HG03460 (cell line): ENCODE measurements around the gene DDI2.

Source experiments
- ATAC-seq: cut with Tn5 transposase; IDR thresholded peaks from one replicate; pipeline ENCODE4 v1.9.1; 2021; ENCODE audit not compliant: unreplicated experiment

DDI2 gene

GRCh38 chr1:15605398-15606383 lies 11.6 kb upstream of the DDI2 start:
- no peak for ATAC-seq

GRCh38 chr1:15609631-15610030 lies 7.6 kb upstream of the DDI2 start:
- ATAC-seq: no peak

- ATAC-seq: no peak
Observed at GRCh38 chr1:15610167-15610566, 7.1 kb upstream of the DDI2 start.

DNA sequence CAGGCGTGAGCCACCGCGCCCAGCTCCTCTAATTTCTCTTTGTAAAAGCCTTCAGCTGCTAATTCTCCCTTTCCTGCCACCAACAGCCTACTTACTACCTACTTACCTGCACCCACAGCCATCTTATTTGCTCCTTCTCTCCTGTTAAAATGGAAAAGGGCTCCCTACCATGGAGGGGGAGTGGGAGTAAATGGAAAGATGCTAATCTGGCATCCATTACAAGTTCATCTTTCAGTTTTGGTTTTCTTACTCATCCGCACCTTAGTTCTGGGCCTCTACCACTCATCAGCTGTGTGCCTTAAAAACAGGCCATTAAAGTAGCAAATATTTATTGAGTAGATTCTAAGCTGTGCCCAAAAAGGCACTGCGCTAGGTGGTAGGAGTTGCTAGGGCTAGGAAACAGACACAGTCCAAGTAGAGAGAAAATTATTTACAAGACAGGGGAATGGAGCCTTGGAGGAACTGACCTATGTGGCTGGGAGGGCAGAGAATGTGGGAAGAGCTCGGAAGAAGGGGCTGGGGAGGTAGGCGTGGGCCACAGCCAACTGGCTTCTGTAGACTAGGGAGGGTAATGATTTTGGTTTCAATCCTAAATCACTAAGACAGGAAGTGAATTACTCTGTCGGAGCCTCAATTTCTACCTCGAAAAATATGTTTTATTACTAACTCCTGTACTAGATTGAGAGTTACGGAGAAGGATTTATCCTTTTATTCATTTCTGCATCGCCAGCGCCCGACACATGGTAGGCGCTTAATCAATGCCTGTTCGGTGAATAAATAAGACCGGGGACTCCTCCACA lies 685 bp upstream of the DDI2 start:
- ATAC-seq: peak; percentile 14

DNA sequence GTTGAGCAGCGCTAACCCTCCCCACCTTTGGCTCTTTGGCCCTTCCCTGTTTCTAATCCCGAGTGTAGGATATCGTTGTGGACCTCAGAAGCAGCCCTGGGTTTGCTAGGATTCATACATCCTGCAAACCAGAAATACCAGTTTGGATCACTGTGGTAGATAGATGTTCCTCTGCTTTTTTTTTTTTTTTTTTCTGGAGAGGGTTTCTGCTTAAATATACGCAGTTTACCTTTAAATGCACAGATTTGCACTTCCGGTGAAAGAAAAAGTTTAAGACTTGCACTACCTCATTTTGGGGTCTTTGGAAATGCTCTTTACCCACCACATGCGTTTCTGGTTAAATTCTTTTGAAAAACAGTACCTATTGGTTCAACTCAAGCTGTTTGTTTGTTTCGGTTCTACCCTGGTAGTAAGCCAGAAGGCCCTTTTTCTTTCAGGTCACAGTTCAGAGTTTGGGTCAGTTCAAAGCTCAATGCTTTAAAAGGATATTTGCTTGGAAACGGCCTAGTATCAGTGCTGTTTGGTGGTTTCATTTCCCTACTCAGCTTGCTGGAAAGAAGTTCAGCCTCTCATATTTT lies 908 bp downstream of the DDI2 start:
- ATAC-seq: no peak

DNA sequence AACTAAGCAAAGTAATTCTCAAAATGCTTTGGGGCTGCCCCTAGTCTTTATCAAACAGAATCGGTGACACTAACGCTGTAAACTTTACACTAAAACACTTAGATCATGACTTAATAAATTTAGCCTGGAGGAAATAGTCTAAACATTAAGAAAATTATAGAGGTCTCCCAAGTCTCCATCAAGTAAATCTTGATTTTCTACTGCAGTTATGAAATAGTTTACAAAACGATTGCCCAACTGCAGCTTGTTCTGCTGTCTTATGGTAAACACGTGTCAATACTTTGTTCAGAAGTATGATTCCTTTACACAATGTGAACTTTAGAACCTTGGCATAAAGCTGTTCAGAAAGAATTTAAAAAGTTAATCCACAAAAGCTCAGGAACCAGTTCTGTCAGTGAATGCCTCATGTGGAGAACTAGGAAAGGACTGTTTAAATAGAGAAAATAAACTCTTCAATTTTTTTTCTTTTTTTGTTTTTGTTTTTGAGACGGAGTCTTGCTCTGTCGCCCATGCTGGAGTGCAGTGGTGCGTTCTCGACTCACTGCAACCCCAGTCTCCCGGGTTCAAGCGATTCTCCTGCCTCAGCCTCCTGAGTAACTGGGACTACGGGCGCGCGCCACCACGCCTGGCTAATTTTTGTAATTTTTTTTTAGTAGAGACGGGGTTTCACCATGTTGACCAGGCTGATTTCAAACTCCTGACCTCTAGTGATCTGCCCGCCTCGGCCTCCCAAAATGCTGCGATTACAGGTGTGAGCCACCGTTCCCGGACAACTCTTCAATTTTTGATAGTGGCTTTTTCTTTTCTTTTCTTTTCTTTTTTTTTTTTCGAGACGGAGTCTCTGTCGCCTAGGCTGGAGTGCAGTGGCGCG lies 1.6 kb downstream of the DDI2 start:
- no peak for ATAC-seq

- no peak for ATAC-seq
Observed at GRCh38 chr1:15620155-15620545, 2.9 kb downstream of the DDI2 start.

DNA sequence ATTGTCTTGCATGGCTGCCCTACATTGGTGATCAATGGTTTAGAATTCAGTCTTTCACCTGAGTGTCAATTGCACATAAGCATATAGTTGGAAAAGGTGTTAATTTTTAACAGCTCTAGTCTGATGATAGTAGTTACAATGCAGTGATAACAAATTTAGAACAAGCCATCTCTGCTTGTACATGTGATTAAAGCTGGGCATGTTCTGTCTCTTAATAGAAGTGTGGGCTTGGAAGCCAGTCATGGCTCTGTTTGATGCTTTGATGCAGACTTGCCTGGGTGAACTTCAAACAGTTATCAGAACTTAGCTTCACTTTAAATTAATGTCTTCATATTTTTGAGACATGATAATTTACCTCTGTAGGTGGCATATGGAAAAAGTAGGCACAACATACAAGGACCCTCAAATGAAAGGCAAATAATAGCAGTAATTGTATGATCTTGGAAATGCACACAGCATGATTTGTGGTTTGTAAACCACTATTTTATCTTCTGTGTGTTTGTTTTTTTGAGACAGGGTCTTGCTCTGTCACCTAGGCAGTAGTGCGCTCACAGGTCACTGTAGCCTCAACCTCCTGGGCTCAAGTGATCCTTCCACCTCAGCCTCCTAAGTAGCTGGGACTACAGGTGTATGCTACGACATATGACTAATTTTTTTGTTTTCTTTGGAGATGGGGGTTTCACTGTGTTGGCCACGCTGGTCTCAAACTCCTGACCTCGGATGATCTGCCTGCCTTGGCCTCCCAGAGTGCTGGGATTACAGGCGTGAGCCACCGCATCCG lies 3.8 kb downstream of the DDI2 start:
- no peak for ATAC-seq

- no peak for ATAC-seq
Observed at GRCh38 chr1:15621975-15622374, 4.7 kb downstream of the DDI2 start.

GRCh38 chr1:15622712-15623373 lies 5.6 kb downstream of the DDI2 start:
- no peak for ATAC-seq

DNA sequence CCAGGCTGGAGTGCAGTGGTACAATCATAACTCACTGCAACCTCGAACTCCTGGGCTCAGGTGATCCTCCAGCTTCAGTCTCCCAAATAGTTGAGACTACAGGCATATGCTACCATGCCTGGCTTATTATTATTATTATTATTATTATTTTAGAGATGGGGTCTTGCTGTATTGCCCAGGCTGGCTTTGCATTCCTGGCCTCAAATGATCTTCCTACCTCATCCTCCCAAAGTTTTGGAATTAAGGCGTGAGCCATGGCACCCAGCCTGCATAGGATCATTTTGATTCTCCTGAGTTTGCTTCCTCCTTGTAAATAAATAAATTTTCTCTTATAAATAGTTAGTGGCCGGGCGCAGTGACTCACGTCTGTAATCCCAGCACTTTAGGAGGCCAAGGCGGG lies 6.2 kb downstream of the DDI2 start:
- no peak for ATAC-seq

DNA sequence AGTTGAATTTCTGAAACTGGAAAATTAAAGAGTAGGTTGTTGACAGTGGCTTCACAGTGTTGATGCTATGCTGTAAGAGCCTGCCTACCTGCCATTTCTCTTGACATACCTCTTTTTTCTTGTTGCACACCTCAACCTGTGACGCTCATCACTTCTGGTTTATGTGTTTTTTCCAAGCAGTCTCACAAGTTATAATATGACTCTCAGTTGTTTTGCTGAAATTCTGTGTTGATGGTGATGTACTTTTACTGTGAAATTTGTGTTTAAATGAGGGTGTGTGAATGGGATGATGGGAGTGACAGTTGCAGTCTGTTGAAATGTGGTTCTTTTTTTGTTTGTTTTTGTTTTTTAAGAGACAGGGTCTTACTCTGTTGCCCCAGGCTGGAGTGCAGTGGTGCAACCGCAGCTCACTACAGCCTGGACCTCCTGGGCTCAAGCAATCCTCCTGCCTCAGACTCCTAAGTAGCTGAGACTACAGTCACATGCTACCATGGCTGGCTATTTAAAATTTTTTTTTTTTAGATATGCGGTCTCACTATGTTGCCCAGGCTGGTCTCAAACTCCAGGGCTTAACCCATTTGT lies 7.0 kb downstream of the DDI2 start:
- no peak for ATAC-seq

- ATAC-seq: no peak
Observed at GRCh38 chr1:15625056-15625917, 8.0 kb downstream of the DDI2 start.

DNA sequence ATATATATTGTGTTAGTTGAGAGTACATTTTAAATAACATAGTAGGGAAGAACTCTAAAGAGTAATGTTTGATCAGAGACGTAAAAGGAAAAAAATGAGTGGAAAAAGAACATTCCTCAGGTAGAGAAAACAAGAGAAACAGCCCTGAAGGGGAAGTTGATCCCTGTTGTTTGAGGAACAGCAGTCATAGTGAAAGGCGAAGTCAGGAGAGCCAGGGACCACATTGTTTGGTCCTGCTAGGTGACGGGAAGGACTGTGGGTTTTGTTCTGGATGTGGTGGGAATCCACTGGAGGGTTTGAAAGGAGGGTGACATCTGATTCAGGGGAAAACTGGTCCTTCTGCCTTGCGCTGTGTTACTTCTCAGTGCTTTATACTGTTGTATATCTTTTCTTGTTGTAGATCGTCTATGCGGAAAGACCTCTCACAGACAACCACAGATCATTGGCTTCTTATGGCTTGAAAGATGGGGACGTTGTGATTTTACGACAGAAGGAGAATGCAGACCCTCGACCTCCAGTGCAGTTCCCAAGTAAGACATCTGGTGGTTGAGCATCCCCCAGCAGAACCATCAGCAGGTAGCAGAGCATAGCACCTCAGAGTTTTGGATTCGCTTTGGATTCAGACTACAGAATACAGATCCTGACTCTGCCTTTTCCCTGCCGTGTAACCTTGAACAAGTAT lies 9.2 kb downstream of the DDI2 start:
- no peak for ATAC-seq

- peak; percentile 91 for ATAC-seq
Observed at GRCh38 chr1:15627343-15627988, 10.2 kb downstream of the DDI2 start.

GRCh38 chr1:15628003-15628402 lies 10.7 kb downstream of the DDI2 start:
- peak; percentile 23 for ATAC-seq
